HEK293 (cell line): ENCODE measurements around the gene CAMKMT.

Experiments
- CTCF ChIP-seq: fragments of 450-650 bp; formaldehyde crosslinking; IDR thresholded peaks from 2 replicates; pipeline ENCODE4 v1.5.1; 2016; ENCODE audit warnings: missing biosample characterization, missing genetic modification characterization
- SP7 ChIP-seq: fragments of 450-650 bp; formaldehyde crosslinking; IDR thresholded peaks from 2 replicates; pipeline ENCODE4 v1.5.1; 2016; ENCODE audit warnings: missing biosample characterization, missing genetic modification characterization
- ZIC2 ChIP-seq: fragments of 450-650 bp; formaldehyde crosslinking; IDR thresholded peaks from 2 replicates; pipeline ENCODE4 v1.5.1; 2016; ENCODE audit warnings: missing biosample characterization, missing genetic modification characterization
- ZNF132 ChIP-seq: fragments of 450-650 bp; formaldehyde crosslinking; IDR thresholded peaks from 2 replicates; pipeline ENCODE4 v1.5.1; 2017; ENCODE audit warnings: missing biosample characterization, missing genetic modification characterization, borderline replicate concordance
- ZNF239 ChIP-seq: fragments of 450-650 bp; formaldehyde crosslinking; IDR thresholded peaks from 2 replicates; pipeline ENCODE4 v1.5.1; 2016; ENCODE audit warnings: missing biosample characterization, missing genetic modification characterization
- ZNF274 ChIP-seq, 2 experiments: fragments of 200-500 bp in 1 of 2; fragments of 450-650 bp in 1 of 2; sonication (Bioruptor generic) in 1 of 2; formaldehyde crosslinking in 1 of 2; IDR thresholded peaks; 2 replicates each; pipeline versions ENCODE4 v1.5.1 to v1.6.1; 2014 to 2016; ENCODE audit warnings: borderline replicate concordance in 1 of 2, inconsistent platforms in 1 of 2, low read length in 1 of 2, missing biosample characterization in 1 of 2, missing genetic modification characterization in 1 of 2
- ZNF292 ChIP-seq: fragments of 450-650 bp; formaldehyde crosslinking; IDR thresholded peaks from 2 replicates; pipeline ENCODE4 v1.5.1; 2016; ENCODE audit warnings: low read depth, missing biosample characterization, missing genetic modification characterization, borderline replicate concordance

- TF ChIP-seq ZNF274 (IDR thresholded peaks at IDR 0.05; ENCODE audit: low read length) (no peak), ZNF274 (tag by site-specific recombination; IDR thresholded peaks at IDR 0.05; ENCODE audit: borderline replicate concordance) (no peak), CTCF (tag by site-specific recombination) (no peak), ZNF292 (tag by site-specific recombination) (no peak), SP7 (tag by site-specific recombination) (no peak), ZNF132 (tag by site-specific recombination) (no peak), ZIC2 (tag by site-specific recombination) (no peak), ZNF239 (tag by site-specific recombination) (no peak)
Observed at GRCh38 chr2:44351088-44351487, 10.7 kb upstream of the CAMKMT start.
